HG02870 (cell line): Measurements from ENCODE around the gene LINGO1.

Source experiments
- ATAC-seq: cut with Tn5 transposase; IDR thresholded peaks from one replicate; pipeline ENCODE4 v1.9.1; 2021; ENCODE audit warnings: mild to moderate bottlenecking, moderate library complexity; ENCODE audit not compliant: unreplicated experiment

Gene LINGO1

DNA sequence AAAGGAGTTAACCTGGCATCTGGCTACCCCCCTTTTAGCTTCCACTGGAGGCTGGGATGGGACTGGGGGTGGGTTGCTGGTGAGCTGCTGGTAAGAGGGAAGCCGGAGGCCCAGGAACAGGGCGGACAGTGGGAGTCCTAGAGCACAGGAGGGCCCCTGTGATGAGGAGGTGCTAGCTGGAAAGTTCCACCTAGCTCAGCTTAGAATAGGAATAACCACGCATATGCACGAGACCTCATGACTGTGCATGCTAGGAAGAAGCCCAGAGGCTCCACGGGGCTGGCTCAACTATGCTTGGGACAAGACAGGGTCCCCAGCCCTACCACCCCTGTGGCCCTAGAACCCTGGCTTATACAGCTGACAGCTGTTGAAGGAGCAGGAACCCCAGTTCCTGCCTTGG, 34.1 kb downstream of the LINGO1 start:
- no peak for ATAC-seq

- no peak for ATAC-seq
These were observed 34.8 kb downstream of the LINGO1 start for GRCh38 chr15:77597804-77598453.

DNA sequence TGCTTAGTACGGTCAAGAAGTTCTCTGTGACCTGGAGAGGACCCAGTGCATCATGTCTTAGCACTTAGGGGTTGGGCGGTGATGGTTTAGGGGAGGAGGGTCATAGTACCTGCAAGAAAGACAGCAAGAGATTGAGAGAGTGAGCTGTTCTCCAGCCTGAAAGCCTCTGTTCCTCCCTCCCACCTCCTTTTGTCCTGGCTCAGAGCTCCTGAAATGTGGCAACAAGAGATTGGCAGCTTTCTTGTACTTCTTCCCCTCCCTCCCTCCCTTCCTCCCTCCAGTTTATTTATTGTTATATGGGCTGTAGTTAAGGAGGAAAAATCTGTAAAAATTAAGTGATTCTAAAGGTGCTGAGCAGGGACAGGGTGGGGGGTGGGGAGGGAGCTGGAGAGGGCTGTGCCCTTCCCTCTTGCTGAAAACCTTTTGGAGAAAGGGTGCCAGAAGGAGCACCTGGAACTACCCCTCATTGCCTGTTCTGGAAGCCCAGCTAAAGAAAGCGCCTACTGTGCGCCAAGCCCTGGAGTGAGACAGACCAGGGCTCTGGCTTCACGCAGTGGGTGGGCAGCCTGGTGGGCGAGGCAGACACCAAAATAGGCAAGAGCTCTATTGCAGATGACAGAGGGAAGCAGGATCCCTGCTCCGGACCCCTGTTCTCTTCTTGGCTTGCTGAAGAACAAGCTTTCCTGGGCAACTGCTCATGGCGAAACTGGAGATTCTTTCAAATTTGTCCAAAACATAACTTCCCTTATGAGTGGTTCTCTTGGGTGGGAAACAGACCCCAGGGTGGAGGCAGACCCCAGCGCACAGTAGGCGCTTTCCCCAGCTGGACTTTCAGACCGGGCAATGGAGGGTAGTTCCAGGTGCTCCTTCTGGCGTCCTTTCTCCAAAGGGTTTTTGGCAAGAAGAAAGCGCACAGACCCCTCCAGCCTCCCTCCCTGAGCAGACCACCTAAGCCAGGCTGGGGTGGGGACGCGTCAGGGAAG, 35.6 kb downstream of the LINGO1 start:
- no peak for ATAC-seq

GRCh38 chr15:77595231-77595630, 37.5 kb downstream of the LINGO1 start:
- no peak for ATAC-seq

GRCh38 chr15:77592758-77593157, 40.0 kb downstream of the LINGO1 start:
- ATAC-seq, result no peak

DNA sequence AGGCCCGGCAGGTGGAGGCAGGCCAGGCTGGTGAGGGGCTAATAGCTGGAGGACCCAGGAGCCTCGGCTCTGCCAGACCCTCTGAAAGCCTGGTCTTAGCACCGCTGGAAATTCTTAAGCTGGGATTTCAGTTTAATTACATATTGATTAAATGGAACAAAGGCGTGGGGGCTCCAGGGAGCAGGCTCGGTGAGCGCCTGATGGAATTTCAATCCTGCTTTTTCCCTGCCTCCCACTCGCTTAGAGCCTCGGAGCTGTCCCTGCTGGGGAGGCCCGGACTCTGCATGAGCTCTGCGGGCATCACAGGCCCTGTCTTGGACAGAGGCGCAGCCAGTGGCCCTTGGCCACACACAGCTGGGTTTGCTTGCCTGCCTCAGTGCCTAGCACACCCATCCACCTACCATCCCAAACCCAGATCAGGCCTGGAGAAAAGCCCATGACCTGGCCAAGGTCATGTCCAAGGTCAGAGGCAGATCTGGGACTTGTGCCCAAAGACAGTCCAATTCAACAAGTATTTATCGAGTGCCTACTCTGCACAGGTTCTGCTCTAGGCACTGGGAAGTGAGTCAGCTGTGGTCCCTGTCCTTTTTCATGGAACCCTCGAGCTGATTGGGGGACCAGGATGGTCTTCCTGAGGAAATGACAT, 40.6 kb downstream of the LINGO1 start:
- no peak for ATAC-seq

GRCh38 chr15:77589839-77590238, 42.9 kb downstream of the LINGO1 start:
- ATAC-seq, result no peak

DNA sequence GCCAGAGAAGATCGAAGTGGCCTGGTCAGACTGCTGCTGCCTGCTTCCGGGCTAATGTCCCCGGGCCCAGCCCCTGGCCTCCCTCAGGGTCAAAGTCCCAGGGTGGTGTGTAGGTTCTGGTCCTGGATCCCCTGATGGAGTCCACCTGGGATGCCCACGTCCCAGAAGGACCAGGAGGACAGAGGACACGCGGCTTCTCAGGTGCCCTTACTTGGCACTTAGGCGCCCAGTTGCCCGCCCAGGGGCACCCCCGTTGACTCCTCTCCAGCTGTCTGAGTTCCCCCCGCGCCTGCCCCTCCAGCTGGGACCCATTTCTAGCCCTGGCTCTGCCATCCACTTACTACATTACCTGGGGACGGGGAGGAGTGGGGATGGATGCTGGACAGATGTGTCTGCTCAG, 44.6 kb downstream of the LINGO1 start:
- ATAC-seq, result no peak

DNA sequence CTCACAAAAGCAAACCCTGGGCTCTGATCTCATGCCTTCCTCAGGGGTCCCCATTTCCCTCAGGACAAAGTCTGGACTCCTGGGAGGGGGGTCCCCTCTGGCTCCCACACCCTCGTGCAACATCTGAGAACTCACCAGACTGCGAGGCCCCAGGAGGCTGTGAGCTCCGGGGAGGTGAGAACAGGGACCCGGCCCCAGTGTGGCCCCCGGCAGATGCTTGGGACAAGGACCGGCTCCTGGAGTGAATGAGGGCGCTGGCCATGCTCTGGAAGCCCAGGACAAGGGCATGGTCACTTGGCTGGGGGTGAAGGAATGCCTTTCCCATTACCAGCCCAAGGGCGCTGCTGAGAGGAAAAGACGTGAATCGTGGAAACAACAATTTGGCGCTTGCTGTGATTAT, 48.0 kb downstream of the LINGO1 start:
- no peak for ATAC-seq

DNA sequence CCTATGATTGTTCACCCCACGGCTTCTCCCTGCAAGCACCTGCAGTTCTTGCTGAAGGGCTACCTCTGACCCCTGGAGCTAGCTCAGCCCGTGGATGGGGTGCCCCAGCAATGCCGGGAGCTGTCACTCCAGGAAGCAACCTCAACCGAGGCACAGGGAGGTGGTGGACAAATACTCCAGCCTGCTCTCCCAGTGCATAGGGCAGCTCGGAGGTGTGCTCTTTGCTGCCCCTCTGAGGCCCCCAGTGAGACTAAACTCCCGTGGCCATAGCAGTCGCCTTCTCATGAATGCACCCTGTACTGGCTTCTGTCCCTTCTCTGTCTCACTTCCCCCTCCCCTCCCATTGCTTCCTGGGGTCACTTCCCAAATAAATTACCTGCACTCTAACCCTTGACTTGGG, 48.5 kb downstream of the LINGO1 start:
- no peak for ATAC-seq

GRCh38 chr15:77582763-77583162, 49.9 kb downstream of the LINGO1 start:
- ATAC-seq, result no peak

DNA sequence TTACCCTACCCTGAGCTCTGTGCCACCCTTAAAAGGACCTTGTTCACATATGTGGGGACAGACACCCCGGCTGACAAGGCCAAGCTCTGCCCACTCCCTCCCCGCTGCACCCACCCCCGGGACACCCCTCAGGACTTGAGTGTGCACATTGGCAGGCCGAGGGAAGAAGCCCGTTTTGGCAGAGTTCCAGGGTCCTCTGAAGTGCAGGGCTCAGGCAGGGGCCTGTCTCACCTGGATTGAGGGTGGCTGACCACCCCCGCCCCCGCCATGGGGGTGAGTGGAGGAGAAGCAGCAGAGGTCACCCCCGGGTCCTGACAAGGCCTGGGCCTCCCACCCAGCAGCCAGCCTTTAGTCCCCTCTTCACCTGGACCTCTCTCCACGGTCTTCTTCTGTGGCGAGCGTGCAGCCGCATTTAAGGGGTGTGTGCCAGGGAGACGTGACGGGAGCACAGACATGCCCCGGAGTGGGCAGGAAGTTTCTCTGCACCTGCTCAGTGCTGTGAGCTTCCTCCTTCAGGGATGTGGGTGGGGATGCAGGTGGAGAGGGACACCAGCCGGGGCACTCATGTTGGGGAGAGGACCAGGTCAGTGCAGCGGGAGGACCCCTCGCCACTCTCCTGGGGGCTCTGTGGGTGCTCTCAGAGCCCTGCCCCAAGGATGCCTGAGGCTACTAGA, 50.7 kb downstream of the LINGO1 start:
- ATAC-seq, result no peak

GRCh38 chr15:77580996-77581682, 51.6 kb downstream of the LINGO1 start:
- ATAC-seq, result no peak

GRCh38 chr15:77579498-77580188, 53.1 kb downstream of the LINGO1 start:
- ATAC-seq, result no peak

DNA sequence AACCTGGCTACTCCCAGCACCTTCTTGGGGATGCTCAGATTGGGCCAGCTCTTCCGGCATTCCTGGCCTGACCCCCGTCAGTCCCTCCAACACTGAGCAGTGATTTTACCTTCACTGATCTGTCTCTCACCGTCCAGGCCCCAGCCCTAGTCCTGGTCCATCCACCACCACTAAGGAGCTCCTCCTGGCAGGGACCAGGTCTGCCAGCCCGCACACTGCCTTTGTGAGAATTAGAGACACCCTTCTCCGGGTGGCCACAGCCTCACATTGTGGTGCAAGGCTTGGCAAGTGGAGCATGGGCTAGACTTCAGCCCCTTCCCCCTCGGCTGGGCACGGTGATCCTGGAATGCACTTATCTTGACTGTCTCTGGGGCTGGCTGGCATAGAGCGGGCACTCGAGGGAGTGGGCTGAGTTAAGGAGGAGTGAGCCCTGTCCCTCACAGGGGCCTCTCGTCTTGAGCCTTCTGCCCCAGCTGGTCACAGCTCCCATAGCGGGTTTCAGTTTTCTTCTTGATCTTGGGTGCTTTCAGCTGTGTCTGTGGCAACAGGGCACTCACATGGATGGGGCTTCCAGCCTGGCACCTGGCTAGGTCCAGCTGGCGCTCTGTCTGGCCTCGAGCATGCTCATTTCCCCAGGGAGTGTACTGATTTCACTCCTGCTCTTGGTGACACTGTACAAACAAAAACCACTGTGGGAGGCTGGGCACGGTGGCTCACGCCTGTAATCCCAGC, 53.9 kb downstream of the LINGO1 start:
- ATAC-seq, result no peak

DNA sequence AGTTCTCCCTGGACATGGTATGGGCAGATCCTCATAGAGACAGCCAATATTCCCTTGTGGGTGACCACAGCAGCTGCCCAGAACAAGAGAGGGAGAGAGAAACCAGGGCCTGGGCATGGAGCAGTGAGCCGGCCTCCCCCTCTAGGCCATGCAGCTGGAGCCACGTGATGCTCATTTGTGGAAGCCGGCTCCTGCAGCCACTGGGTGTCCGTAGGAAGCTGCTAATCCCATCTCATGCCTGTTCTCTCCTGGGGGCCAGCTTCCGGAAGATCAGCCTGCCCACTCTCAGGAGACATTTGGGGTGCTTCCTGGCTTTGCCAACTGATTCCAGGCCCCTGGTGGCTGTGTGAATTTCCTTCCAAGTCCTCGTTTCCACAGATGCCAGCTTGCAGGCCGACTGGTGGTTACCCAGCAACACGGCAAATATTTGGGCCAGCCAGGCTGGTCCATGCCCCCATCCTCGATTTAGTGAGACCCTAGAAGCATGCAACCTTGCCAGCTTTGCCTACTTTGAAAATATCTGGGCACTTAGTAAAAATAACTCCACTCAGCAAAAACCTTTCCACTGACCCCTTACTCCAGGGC, 55.3 kb downstream of the LINGO1 start:
- ATAC-seq, result no peak

- ATAC-seq, result no peak
These were observed 56.2 kb downstream of the LINGO1 start for GRCh38 chr15:77576538-77576937.

- ATAC-seq, result no peak
These were observed 57.3 kb downstream of the LINGO1 start for GRCh38 chr15:77575203-77575934.
